ENCODE data around the gene LRRC27.
"Not testable (repeated sequence)": the region's sequence is repeated elsewhere in the genome, so short reads cannot be mapped to it uniquely, and the experiment has no call there.

The LRRC27 gene

GRCh38 chr10:132301371-132302330, 30.3 kb upstream of the LRRC27 start:
- DNase-seq: no peak

GRCh38 chr10:132302421-132303310, 29.3 kb upstream of the LRRC27 start:
- DNase-seq: no peak

- no peak for DNase-seq
These were observed 28.5 kb upstream of the LRRC27 start for GRCh38 chr10:132303361-132304115.

GRCh38 chr10:132304756-132305509, 27.1 kb upstream of the LRRC27 start:
- DNase-seq: no peak

GRCh38 chr10:132305654-132306342, 26.2 kb upstream of the LRRC27 start:
- no peak for DNase-seq

GRCh38 chr10:132306343-132306685, 25.7 kb upstream of the LRRC27 start:
- DNase-seq: no peak

- no peak for DNase-seq
These were observed 24.9 kb upstream of the LRRC27 start for GRCh38 chr10:132306864-132307751.

- DNase-seq: peak; percentile 86
These were observed 24.0 kb upstream of the LRRC27 start, which contains the start of gene STK32C for GRCh38 chr10:132307823-132308586. Gene STK32C (minus strand): TSS chr10:132307950. CDS start chr10:132307833, 117 bp downstream.

GRCh38 chr10:132308587-132309470, 23.2 kb upstream of the LRRC27 start:
- DNase-seq: no peak

- no peak for DNase-seq
These were observed 22.5 kb upstream of the LRRC27 start for GRCh38 chr10:132309471-132309865.

- no peak for DNase-seq
These were observed 22.0 kb upstream of the LRRC27 start for GRCh38 chr10:132309879-132310591.

GRCh38 chr10:132310701-132311337, 21.2 kb upstream of the LRRC27 start:
- no peak for DNase-seq

- no peak for DNase-seq
These were observed 20.6 kb upstream of the LRRC27 start for GRCh38 chr10:132311338-132311939.

- DNase-seq: no peak
These were observed 18.7 kb upstream of the LRRC27 start for GRCh38 chr10:132313305-132313704.

GRCh38 chr10:132313865-132314264, 18.1 kb upstream of the LRRC27 start:
- DNase-seq: no peak

GRCh38 chr10:132314336-132314735, 17.7 kb upstream of the LRRC27 start:
- no peak for DNase-seq

- DNase-seq: not testable (repeated sequence)
These were observed 17.1 kb upstream of the LRRC27 start for GRCh38 chr10:132314881-132315280.
